GM19025 (cell line): ENCODE results near the gene SPSB3.
"Not testable (repeated sequence)": the region's sequence is repeated elsewhere in the genome, so short reads cannot be mapped to it uniquely, and the experiment has no call there.

Source experiments
- ATAC-seq: cut with Tn5 transposase; IDR thresholded peaks from one replicate; pipeline ENCODE4 v1.9.1; 2021; ENCODE audit warnings: mild to moderate bottlenecking, low read depth, moderate library complexity; ENCODE audit not compliant: unreplicated experiment

Gene SPSB3

DNA sequence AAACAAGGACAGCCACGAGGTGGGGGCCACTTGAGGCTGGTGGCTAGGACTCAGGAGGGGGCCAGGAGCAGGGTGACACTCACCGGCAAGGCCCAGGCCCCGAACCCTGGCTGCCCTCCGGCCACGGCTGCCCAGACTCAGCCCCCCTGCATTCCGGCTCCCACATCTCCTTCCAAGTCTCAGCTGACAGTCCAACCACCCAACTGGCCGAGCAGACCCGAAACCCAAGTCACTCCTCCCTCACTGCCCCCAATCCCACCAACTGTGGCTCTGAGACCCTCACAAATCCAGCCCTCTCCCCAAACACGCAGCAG lies 34.9 kb upstream of the SPSB3 start:
- no peak for ATAC-seq

DNA sequence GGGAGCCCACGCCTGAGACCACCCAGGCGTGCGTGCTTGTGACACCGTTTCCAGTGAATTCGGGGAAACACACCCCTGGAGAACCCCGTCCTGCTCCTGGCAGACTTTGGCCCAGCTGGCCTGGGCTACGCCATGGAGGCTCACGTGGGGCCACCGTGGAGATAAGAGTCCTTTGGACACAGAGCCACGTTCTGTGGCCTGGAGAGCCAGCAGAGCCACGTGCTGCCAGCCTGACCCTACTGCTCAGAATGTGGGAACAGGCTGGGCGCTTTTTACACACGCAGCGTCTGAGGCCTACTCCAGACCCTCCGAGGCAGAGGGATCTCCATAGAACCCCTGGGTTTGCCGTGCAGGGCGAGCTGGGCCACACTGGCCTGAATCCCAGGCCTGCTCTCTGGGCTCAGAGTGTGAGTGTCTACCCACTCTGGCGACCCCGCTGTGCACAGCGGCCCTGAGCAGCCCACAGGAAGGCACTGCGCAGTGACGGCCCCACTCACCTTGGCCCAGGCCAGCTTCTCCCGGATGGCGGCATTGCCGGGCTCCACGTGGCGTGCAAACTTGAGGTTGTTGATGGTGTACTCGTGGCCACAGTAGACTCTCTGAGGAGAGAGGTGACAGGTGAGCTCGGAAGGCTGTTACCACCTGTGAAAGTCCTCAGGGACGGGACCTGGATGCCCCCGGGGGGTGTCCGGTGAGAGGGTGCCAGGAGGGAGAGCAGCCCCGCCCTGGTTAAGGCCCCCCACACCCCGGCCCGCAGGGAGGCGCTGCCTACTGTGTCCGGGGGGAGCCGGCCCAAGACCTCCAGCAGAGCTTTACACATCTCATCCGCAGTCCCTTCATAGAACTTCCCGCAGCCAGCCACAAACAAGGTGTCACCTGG lies 34.3 kb upstream of the SPSB3 start:
- ATAC-seq = no peak

DNA sequence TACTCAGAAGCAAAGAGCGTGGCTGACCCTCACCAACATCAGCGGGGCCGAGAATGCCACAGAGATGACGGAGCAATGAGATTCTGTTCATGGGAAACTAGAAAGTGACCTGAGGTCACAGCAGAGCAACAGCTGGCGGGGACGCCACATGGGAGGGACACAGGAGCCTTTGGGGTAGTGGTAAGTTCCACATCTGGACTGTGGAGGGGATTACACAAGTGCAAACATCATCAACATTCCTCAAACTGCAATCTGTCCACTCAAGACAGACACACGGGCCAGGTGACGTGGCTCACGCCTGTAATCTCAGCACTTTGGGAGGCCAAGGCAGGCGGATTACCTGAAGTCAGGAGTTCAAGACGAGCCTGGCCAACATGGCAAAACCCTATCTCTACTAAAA lies 33.1 kb upstream of the SPSB3 start:
- ATAC-seq = no peak

DNA sequence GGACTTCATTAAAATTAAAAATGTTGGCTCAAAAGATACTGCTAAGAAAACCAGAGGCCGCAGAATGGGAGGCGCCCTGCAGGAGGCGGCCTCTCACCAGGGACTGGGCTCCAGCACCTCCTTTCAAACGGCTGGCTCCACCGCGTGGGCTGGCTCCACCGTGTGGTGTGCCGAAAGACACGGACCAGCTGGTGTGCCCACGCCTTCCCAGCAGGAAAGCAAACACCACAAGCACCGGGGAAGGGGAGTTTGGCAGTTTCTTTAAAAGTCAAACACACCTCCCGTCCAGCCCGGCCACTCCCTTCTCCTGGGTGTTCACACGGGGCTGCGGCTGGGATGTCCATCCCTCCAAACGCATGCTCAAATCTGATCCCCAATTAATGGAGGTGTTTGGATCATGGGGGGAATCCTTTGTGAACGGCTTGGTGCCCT lies 30.4 kb upstream of the SPSB3 start:
- no peak for ATAC-seq

DNA sequence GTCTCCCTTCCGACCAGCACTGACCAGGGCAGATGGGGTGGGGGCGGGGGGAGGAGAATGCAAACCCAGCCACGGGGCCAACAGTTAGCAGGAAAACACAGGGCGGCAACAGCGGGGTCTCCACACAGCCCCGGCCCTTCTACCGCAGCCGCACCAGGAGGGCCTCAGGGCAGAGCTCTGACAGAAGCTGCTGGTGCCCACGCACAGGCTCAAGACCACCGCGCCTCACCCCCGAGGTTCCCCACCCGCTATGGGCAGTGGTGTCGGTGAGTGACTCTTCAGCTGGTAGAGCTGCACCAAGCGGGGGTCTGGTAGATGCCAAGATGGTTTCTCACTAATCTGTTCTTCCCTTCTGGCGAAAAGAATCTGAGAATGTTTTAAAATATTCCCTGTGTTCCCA lies 28.2 kb upstream of the SPSB3 start:
- ATAC-seq = no peak

DNA sequence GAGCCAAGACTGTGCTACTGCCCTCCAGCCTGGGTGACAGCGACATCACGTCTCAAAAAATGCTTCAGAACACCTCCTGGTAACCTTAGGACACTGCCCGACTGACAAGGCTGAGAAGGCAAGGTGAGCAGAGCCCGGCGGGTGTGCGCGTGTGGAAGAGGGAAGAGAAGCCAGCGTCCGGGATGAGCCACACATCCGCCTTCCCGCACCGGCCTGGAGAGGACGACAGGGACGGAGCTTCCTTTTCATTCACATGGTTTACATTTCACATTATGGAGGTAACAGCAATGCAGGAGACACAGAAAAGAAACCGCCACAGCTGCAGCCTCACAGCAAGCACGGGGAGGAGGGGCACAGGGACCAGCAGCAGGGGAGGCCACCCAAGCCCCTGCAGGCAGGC lies 27.7 kb upstream of the SPSB3 start:
- ATAC-seq = no peak

DNA sequence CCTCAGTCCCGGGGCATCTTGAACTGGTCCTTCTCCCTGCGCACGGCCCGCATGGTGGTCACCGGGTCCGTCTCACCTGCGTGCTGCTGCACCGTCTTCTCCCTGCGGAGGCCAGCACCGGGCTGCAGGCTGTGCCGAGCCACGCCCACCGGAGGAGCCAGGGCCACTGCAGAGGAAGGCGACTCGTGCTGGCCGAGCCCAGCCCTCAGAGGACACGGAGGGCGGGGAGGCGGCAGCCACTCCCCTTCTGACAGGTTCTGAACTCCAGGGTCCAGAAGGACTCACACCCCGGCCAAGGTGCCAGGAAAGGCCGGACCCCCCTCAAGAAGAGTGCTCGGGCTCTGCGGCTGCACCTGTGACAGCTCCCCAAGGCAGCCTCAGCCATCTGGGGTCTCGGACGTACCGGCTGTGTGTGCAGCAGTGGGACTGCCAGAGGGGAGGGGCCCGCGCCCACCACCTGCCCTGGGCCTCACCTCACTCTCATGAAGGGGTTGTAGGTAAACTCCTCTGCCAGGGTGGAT lies 27.0 kb upstream of the SPSB3 start:
- no peak for ATAC-seq

DNA sequence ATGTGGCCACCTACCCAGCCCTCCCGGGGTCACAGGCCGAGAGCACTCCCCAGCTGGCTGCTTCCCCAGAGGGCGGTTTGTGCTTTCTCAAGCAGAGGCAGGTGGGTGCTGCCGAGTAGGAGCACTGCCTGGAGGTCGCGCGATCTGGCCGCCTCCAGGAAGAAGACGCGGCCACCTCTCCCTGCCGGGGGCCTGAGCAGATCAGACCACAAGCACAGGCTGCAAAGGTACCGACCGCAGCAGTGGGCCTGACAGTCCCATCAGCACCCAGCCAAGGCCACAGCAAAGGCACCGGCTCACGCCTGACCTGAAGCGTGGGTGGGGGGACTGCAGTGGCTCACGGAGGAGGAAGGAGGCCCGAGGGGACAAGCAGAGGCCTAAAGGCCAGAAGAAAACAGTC lies 26.3 kb upstream of the SPSB3 start:
- no peak for ATAC-seq

DNA sequence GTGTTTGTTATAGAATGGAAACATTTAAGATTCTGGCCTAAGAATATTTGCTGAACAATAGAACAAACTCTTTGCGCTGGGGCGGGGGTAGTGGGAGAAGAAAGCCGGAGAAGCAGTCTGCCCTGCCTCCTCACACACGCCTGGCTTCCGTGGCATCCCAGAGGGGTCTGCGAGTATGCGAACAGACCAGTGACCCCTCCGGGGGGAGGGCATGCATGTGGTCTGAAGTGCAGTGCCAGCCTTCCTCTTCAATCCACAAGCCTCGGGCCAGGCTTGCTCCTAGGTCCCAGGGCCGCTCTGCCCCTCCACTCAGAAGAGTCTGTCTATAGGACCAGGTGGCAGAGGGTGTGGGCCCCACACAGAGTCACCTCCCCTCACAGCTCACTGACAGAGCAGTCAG lies 25.3 kb upstream of the SPSB3 start:
- ATAC-seq = no peak

DNA sequence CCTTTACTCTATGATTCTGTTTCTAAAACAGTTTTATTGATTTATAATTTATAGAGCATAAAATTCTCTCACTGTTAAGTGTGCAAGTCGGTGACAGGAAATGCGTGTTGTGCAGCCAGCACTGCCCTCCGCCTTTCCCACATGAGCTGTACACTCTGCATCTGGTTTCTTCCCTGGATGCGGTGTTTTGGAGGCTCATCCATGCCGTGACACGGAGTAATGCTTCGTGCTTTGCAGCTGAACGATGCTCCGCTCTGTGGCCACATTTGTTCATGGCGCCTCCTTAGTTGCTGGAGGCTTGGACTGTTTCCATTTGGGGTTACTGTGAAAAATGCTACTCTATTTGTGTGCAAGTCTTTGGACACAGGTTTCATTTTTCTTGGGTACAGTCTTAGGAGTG lies 18.3 kb upstream of the SPSB3 start:
- no peak for ATAC-seq

DNA sequence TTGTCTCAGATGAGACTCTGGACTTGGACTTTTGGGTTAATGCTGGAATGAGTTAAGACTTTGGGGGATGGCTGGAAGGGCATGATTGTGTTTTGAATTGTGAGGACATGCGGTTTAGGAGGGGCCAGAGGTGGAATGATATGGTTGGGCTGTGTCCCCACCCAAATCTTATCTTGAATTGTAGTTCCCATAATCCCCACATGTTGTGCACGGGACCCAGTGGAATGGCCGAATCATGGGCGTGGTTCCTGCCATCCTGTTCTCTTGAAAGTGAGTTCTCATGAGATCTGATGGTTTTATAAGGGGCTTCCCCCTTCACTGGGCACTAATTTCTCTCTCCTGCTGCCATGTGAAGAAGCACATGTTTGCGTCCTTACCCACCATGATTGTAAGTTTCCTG lies 16.9 kb upstream of the SPSB3 start:
- ATAC-seq = not testable (repeated sequence)

DNA sequence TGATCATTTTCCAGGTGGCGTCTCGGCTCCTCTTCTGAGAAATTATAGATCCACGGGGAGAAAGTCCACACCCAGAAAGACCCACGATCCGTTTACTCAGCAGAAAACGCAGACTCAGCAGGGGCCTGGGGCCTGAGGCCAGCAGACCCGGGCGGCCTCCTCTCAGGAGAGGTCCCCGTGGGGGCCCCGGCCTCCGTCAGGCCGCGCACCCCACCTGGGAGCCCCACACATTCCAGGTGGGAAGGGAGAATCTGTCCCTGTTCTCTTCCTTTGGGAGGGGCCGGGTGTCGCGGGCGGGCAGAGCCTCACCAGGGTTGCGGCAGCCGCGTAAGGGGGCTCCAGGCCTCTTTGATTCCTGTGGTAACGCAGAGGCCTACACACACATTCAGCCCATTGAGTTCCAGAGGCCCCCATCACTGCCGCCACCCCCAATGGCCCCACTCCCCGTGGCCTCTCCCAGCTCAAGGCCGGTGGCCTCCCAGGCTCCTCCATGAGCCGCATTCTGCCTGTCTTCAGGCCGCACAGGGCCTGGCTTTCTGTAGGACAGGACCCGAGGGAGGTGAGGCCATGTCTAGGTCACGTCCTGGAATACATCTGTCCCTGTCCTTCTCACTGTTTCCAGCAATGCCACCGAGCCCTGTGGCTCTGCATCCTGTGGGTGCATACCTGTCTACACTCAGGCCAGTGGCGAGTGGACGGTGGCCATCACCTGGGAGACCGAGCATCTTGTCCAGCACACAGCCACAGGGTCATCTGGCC lies 12.7 kb upstream of the SPSB3 start:
- ATAC-seq = no peak

DNA sequence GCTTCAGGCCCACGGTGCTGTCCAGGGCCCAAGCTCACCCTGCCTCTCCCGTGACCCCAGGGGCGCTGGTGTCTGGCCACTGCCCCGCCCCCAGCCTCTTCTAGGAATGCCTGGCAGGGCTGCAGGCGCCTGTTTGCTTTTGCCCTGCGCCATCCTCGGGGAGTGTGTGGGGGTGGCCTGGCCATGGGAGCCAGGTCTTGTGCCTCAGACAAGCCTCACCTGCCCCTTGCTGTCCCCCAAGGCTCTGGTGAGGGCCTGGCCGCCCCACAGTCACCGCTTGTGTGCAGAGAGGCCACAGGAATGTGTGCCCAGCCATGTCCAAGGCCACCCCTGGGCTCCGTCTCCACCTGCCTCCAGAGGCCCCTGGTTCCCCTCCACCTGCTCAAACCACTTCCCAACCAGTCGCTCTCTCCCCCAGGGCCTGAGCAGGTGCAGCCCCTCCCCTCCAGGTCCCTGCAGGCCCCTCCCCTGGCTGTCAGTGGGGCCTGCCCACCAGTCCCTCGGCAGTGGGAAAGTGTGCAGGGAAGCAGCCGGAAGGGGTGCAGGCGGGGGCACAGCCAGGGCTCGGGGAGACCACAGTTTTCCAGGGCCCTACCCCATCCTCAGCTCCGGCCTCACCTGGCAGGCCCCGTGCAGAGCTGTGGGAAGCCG lies 12.0 kb upstream of the SPSB3 start:
- ATAC-seq = no peak

DNA sequence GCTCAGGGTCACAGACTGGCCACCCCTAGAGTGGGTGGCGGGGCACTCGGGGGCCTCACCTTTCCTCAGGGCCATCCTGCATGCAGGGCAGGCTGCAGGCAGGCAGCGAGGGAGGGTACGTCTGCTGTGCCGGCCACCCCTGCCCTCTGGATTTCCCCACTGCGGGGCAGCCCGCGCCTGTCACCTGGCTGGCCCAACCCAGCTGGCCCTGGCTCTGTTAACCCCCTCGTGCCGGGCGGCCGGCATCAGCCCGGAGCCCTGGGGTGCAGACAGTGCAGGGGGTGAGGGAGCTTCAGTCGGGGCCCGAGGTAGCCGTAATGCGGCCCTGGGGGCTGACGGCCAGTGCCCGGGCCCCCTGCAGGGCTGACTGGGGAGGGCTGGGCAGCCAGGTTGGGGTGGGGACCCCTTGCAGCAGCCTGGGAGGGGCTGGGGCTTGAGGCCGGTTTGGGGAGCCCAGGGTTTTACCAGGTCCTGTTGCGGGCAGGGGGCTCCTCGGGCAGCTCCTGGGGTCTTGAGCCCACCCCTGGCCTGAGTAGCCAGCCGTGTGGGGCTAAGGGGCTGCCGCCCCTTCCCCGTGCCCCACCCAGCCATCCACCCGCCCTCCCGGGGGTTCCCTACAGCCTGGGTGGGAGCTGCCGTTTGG lies 11.3 kb upstream of the SPSB3 start, which contains the start of gene IGFALS:
Gene IGFALS (minus strand): TSS at position 128 of the 643 bp plus-strand sequence. CDS start 53 bp downstream, at position 75.
- ATAC-seq = no peak

DNA sequence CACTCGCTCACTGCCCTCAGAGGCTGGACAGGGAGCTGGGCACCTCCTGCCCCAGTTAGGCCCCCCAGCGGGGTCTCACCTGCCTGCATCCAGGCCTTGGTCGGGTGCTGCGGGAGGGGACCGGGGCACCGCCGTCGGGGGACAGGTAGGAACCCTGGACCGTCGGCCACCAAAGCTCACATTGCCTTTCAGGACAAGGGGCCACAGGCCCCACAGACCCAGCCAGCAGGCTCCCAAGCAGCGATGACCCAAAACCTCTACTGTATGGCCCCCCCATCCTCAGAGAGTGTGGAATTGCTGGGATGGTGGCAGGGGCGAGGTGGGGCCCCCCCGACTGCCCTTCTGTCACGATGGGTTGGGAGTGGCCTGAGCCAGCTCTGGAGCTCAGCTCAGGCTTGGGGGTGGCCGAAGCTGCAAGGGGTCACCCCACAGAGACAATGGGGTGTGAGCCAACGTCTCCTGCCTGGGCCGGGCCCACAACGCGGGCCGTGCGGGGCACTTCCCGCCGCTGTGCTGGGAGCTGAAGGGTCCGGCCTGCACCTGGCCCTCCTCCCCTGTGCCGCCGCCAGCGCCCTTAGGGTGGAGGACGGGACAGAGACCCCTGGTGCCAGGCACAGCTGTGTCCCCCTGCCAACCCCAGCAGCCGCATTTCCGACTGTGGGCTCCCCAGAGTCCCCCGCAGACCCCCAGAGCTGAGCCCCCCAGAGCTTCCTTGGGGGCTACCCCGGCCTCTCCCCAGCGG lies 10.6 kb upstream of the SPSB3 start:
- ATAC-seq = no peak

DNA sequence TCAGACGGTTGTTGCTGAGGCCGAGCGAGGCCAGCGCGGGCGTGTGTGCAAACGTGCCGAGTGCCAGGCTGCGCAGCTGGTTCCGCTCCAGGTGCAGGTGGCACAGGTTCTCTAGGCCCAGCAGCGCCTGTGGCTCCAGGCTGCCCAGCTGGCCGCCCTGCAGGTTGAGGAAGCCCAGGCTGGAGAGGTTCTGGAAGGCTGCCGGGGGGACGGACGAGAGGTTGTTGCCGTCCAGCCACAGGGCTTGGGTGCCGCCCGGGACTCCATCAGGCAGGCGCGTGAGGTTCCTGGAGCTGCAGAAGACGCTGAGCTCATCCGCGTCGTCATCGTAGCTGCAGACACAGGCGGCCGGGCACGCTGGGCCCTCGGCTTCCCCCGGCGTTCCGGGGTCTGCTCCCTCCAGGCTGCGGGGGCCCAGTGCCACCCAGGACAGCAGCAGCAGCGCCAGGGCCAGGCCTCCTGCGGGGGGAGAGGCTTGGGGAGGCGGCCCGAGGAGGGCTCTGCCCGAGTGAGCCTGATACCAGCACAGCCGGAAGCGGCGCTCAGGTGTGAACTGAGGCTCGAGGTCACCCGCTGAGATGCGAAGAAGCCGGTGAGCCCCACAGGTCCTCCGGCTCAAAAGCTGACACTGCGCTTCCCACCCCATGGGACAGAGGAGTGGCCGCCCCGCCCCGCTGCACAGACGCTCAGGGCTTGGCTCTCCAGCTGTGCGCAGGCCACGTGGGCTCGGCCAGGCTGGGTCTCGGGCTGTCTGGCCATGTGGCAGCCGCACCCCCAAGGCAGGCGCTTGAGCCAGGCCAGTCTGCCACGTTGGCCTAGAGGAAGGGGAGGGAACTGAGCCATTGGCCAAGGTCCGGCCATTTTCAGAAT lies 9.8 kb upstream of the SPSB3 start:
- ATAC-seq = no peak

DNA sequence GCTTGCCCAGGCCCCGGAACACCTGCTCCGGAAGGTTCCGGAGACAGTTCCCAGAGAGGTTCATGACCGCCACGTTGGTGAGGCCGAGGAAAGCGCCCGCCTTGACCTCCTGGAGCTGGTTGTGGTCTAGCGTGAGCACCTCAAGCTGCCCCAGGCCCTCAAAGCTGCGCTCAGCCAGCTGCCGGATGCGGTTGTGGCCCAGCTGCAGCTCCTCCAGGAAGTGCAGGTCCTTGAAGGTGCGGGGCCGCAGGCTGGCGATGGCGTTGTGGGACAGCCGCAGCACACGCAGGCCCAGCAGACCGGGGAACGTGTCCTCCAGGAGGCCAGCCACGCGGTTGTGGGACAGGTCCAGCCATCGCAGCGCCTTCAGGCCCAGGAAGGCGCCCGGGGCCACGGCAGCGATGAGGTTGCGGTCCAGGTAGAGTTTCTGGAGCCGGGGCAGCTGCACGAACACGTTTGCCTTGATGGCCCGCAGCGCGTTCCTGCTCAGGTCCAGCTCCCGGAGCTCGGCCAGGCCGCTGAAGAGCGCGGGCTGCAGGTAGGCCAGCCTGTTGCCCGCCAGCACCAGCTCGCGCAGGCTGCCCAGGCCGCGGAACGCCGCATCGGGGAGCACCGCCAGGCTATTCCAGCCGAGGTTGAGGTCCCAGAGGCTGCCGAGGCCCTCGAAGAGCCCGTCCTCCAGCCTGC lies 9.0 kb upstream of the SPSB3 start:
- no peak for ATAC-seq

DNA sequence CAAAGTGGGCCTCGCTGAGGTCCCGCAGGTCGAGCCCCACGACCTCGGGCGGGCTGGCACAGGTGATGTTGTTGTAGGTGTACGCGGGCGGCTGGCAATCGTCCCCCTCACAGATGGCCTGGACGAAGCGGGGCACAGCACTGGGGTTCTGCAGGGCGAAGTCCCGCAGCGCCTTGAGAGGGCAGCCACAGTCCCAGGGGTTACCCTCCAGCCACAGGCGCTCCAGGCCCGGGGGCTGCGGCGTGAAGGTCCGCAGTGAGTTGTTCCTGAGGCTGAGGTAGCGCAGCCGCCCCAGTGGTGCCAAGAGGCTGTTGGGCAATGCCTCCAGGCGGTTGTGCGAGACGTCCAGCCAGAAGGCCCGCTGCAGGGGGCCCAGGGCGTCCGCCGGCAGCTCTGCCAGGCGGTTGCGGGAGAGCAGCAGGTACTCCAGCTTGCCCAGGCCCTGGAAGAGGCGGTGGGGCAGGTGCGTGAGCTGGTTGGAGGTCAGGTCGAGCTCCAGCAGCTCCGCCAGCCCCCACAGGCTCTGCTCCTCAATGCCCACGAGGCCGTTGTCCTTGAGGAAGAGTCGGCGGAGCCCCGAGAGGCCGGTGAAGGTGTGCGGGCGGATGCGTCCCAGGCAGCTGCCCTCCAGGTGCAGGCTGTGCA lies 8.4 kb upstream of the SPSB3 start:
- no peak for ATAC-seq
